Kidney (tissue), 14 donors: ENCODE data around the gene EPB41L3. TPM values are rescaled to one million over a fixed set of nuclear protein-coding genes. Genes with fewer than 3 reads are reported as not detected.

Source experiments
- DNase-seq, 5 donors: peaks; one replicate each; pipeline ENCODE4 v3.0.0-alpha.2; 2013 to 2020
- FAIRE-seq: peaks from 2 replicates; lab custom pipeline; 2012; peaks lifted over from hg19 to GRCh38; lab: Jason Lieb, UNC
- H3K27ac ChIP-seq, 2 donors: one replicate each; pipeline ENCODE4 v1.7.0; 2013; ENCODE audit warnings: low read depth in 2 of 2, low read length in 2 of 2, inconsistent platforms in 1 of 2
- H3K27me3 ChIP-seq: one replicate; pipeline ENCODE4 v1.7.1; 2013; ENCODE audit warnings: low read length, inconsistent platforms; ENCODE audit not compliant: control insufficient read depth, insufficient read depth
- H3K36me3 ChIP-seq, 3 donors: one replicate each; pipeline versions ENCODE4 v1.7.0 to v1.7.1; 2013; ENCODE audit warnings: low read length in 3 of 3, control low read depth in 1 of 3, inconsistent platforms in 1 of 3; ENCODE audit not compliant: insufficient read depth in 3 of 3, control insufficient read depth in 2 of 3
- H3K4me1 ChIP-seq, 3 donors: one replicate each; pipeline versions ENCODE4 v1.7.0 to v1.7.1; 2013; ENCODE audit warnings: low read length in 3 of 3, inconsistent platforms in 1 of 3, low read depth in 1 of 3; ENCODE audit not compliant: control insufficient read depth in 2 of 3, insufficient read depth in 2 of 3
- H3K4me3 ChIP-seq, 3 donors: one replicate each; pipeline versions ENCODE4 v1.7.0 to v1.8.1; 2013; ENCODE audit warnings: low read length in 3 of 3, control low read depth in 1 of 3, inconsistent platforms in 1 of 3
- H3K9ac ChIP-seq, 3 donors: one replicate each; pipeline versions ENCODE4 v1.7.0 to v1.7.1; 2013; ENCODE audit warnings: low read length in 3 of 3, control low read depth in 1 of 3, inconsistent platforms in 1 of 3
- H3K9me3 ChIP-seq, 3 donors: one replicate each; pipeline versions ENCODE4 v1.7.0 to v1.7.1; 2013; ENCODE audit warnings: low read length in 3 of 3, control low read depth in 1 of 3, inconsistent platforms in 1 of 3; ENCODE audit not compliant: control insufficient read depth in 2 of 3, insufficient read depth in 1 of 3
- intact Hi-C: fragments of 100-400 bp; cut with DNase I; formaldehyde crosslinking; loops from one replicate; pipeline ENCODE4 v1.11.1; 2022
- polyA plus RNA-seq: library from polyadenylated mRNA; stranded (reverse); fragments of 350-450 nt; fragmentation: Illumina TruSeq; extraction: RNeasy Lipid Tissue Mini Kit (QIAGEN cat#74804); gene quantifications from one replicate; pipeline ENCODE4 v1.2.3, GENCODE V29; 2014; ENCODE audit warnings: low read depth, low replicate concordance; ENCODE audit not compliant: insufficient read depth
- total RNA-seq: library from RNA; stranded (reverse); fragmentation: NEBNext Ultra II Directional; extraction: Animal tissue kit (Norgen Biotek cat#: 25700); gene quantifications from one replicate; pipeline ENCODE4 v1.2.1, GENCODE V29; 2021
- TF ChIP-seq, protein P1 (sequence below): IDR thresholded peaks from 3 replicates; pipeline ENCODE4 v1.5.1; 2012; ENCODE audit warnings: mild to moderate bottlenecking, moderate library complexity, borderline replicate concordance; ENCODE audit not compliant: insufficient read depth; ENCODE audit errors: extremely low read depth
- donor health status: control.
- donor health status: control.
- donor health status: control.
- donor health status: control.
- donor health status: control.
- donor health status: DM: yes; HTN: yes; CAD: no.
- donor health status: Normal renal cell carcinoma (clear cell type).

The EPB41L3 gene
- total and polyA plus RNA-seq, 2 donors from 2014 or later = 35.3 to 44.6 TPM

DNA sequence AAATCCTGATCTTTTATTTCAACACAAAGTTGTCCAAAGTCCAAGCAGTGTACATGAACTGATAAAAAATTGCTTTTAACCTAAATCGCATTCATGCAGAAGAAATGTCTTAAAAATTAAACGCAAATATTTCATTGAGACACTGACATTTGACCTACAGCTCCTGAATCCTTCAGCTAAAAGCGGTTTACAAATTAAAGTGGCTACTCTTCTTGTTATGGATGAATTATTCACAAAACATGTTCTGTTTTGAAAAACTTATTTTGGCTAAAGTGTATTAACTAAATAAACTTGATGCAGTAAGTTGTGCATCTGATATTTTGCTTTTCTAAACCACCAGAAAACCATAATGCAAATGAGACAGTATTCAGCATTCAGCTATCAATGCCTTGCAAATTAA is 2.2 kb downstream of the EPB41L3 start:
- Histone ChIP-seq H3K4me1 (peaks cover 0 to 3% (median 0%) of the 10 kb centered on the region in 3 donors), H3K36me3 (no peaks in the 10 kb centered on the region), H3K9me3 (no peaks in the 10 kb centered on the region), H3K27ac (no peak overlapping the region), H3K27me3 (no peaks in the 10 kb centered on the region), H3K9ac (no peak overlapping the region), H3K4me3 (no peak overlapping the region)
- FAIRE-seq (no peak), DNase-seq (no peak)
- intact Hi-C loops = no loop called here
- TF ChIP-seq, protein P1, sequence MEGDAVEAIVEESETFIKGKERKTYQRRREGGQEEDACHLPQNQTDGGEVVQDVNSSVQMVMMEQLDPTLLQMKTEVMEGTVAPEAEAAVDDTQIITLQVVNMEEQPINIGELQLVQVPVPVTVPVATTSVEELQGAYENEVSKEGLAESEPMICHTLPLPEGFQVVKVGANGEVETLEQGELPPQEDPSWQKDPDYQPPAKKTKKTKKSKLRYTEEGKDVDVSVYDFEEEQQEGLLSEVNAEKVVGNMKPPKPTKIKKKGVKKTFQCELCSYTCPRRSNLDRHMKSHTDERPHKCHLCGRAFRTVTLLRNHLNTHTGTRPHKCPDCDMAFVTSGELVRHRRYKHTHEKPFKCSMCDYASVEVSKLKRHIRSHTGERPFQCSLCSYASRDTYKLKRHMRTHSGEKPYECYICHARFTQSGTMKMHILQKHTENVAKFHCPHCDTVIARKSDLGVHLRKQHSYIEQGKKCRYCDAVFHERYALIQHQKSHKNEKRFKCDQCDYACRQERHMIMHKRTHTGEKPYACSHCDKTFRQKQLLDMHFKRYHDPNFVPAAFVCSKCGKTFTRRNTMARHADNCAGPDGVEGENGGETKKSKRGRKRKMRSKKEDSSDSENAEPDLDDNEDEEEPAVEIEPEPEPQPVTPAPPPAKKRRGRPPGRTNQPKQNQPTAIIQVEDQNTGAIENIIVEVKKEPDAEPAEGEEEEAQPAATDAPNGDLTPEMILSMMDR = no peak

- no peaks in the 10 kb centered on the region for H3K9me3 ChIP-seq
- FAIRE-seq (no peak), DNase-seq (no peak)
- H3K9ac ChIP-seq = no peak overlapping the region
- H3K27ac ChIP-seq = no peak overlapping the region
- H3K4me1 ChIP-seq = peaks cover 0 to 3% (median 0%) of the 10 kb centered on the region in 3 donors
- intact Hi-C loops = no loop called here
- no peaks in the 10 kb centered on the region for H3K36me3 ChIP-seq
- no peaks in the 10 kb centered on the region for H3K27me3 ChIP-seq
- no peak overlapping the region for H3K4me3 ChIP-seq
- TF ChIP-seq, protein P1 = no peak
Measured at GRCh38 chr18:5539391-5539790, 4.4 kb downstream of the EPB41L3 start.

GRCh38 chr18:5538544-5538943 is 5.3 kb downstream of the EPB41L3 start:
- H3K36me3 ChIP-seq = no peaks in the 10 kb centered on the region

More at GRCh38 chr18:5538544-5538943, 5.3 kb downstream of the EPB41L3 start:
- no peak for FAIRE-seq
- intact Hi-C loops = no loop called here
- Histone ChIP-seq H3K27ac (no peak overlapping the region), H3K4me1 (no peaks in the 10 kb centered on the region), H3K9ac (no peak overlapping the region), H3K4me3 (no peak overlapping the region), H3K9me3 (no peaks in the 10 kb centered on the region), H3K27me3 (no peaks in the 10 kb centered on the region)
- DNase-seq = no peak
- TF ChIP-seq, protein P1 = no peak
